Breast epithelium (tissue), 4 donors: Measurements from ENCODE around the gene TTLL1. TPM values are rescaled to one million over a fixed set of nuclear protein-coding genes. Genes with fewer than 3 reads are reported as not detected.

Experiments used
- DNase-seq, 2 donors: peaks; one replicate each; pipeline ENCODE4 v3.0.0-alpha.2; 2019; ENCODE audit warnings: low spot score in 2 of 2
- H3K27ac ChIP-seq, 2 donors: fragments of 200-600 bp; sonication (generic) in 1 of 2; one replicate each; pipeline ENCODE4 v1.5.1; 2016 to 2019; ENCODE audit warnings: mild to moderate bottlenecking in 1 of 2
- H3K27me3 ChIP-seq, 2 donors: fragments of 200-600 bp; sonication (generic) in 1 of 2; one replicate each; pipeline versions ENCODE4 v1.5.1 to v1.6.0; 2017 to 2019; ENCODE audit warnings: control low read depth in 1 of 2, mild to moderate bottlenecking in 1 of 2
- H3K36me3 ChIP-seq: fragments of 200-600 bp; one replicate; pipeline ENCODE4 v1.5.1; 2019
- H3K4me1 ChIP-seq, 2 donors: fragments of 200-600 bp; sonication (generic); one replicate each; pipeline ENCODE4 v1.5.1; 2016 to 2019; ENCODE audit warnings: control low read depth in 1 of 2
- H3K4me3 ChIP-seq, 3 donors: fragments of 200-600 bp; sonication (generic); 1 replicate in 2 of 3; 2 replicates in 1 of 3; pipeline ENCODE4 v1.5.1; 2016 to 2019; ENCODE audit warnings: mild to moderate bottlenecking in 3 of 3, moderate library complexity in 2 of 3
- H3K9me3 ChIP-seq, 2 donors: fragments of 200-600 bp; sonication (generic) in 1 of 2; one replicate each; pipeline ENCODE4 v1.5.1; 2016 to 2019; ENCODE audit warnings: control low read depth in 1 of 2
- CTCF ChIP-seq, 3 donors: fragments of 450-650 bp; IDR thresholded peaks; one replicate each; pipeline ENCODE4 v1.5.1; 2016 to 2017; ENCODE audit warnings: antibody characterized with exemption in 3 of 3, mild to moderate bottlenecking in 3 of 3, moderate library complexity in 3 of 3
- POLR2A ChIP-seq: fragments of 450-650 bp; IDR thresholded peaks from one replicate; pipeline ENCODE4 v1.6.1; 2016; ENCODE audit warnings: antibody characterized with exemption, mild to moderate bottlenecking, moderate library complexity
- POLR2AphosphoS5 ChIP-seq, 3 donors: sonication (generic); formaldehyde crosslinking; IDR thresholded peaks; one replicate each; pipeline ENCODE4 v1.6.1; 2017; ENCODE audit warnings: antibody characterized with exemption in 3 of 3
- intact Hi-C: fragments of 100-400 bp; cut with DNase I; formaldehyde crosslinking; loops from one replicate; pipeline ENCODE4 v1.15.1; 2023; ENCODE audit warnings: low total_unique reads
- total RNA-seq, 3 donors: library from RNA; depleted of rRNA; stranded (reverse); fragments of >200 nt; gene quantifications; one replicate each; pipeline ENCODE4 v1.1.0, GENCODE V29; 2016

TTLL1 gene
- total RNA-seq, 3 donors from 2014 or later = 4.6 to 6.4 (median 5.2) TPM

DNA sequence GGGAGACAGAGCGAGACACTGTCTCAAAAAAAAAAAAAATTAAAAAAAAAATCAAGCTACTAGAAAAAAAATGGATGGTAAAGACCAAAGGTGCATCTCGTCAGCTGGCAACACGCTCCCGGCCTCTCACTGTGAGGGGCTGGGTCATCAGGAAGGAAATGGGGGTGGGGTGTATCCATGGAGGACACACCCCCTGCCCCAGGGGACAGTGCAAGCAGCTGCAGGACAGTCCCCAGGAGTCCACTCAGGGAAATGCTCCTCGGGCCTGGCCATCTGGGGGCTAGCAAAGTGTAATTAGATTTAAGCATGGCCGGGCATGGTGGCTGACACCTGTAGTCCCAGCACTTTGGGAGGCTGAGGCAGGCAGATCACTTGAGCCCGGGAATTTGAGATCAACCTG lies 23.1 kb downstream of the TTLL1 start:
- Histone ChIP-seq H3K4me3 (no peak overlapping the region), H3K4me1 (no peaks in the 10 kb centered on the region), H3K9me3 (no peaks in the 10 kb centered on the region), H3K36me3 (no peaks in the 10 kb centered on the region), H3K27ac (no peak overlapping the region), H3K27me3 (no peaks in the 10 kb centered on the region)
- intact Hi-C loops = loop anchor here (5.0 kb wide), 1 partner anchor 1329 kb away; no protein-coding TSS in a partner anchor
- no peak for TF ChIP-seq CTCF (IDR thresholded peaks at IDR 0.05)
- no peak for TF ChIP-seq POLR2AphosphoS5 (IDR thresholded peaks at IDR 0.05)
- TF ChIP-seq POLR2A = no peak
- DNase-seq = no peak

DNA sequence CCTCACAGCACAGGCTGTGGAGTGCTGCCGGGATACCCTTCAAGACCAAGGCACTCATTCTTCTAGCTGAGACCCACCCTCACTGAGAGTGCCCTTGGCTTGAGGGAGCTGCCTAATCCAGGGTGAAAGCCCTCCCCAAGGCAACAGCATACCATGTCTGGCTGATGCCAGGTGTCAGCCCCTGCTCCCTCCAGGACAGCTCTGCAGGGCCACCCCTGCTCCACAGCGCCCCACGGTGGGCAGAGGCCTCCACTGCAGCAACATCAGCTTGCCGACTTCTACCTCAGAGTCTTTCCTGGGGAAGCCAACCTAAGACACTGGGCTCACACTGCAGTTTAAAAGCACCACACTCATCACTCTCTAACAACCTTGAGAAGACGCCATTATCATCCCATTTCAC lies 29.0 kb downstream of the TTLL1 start:
- intact Hi-C loops = no loop called here
- no peak for TF ChIP-seq POLR2A
- peak in 2 of 3 donors; percentile 25 to 33 for TF ChIP-seq CTCF (IDR thresholded peaks at IDR 0.05)
- TF ChIP-seq POLR2AphosphoS5 (IDR thresholded peaks at IDR 0.05) = no peak
- DNase-seq = no peak
- Histone ChIP-seq H3K27me3 (no peaks in the 10 kb centered on the region), H3K4me1 (no peaks in the 10 kb centered on the region), H3K9me3 (no peaks in the 10 kb centered on the region), H3K27ac (no peak overlapping the region), H3K4me3 (no peak overlapping the region), H3K36me3 (no peaks in the 10 kb centered on the region)

DNA sequence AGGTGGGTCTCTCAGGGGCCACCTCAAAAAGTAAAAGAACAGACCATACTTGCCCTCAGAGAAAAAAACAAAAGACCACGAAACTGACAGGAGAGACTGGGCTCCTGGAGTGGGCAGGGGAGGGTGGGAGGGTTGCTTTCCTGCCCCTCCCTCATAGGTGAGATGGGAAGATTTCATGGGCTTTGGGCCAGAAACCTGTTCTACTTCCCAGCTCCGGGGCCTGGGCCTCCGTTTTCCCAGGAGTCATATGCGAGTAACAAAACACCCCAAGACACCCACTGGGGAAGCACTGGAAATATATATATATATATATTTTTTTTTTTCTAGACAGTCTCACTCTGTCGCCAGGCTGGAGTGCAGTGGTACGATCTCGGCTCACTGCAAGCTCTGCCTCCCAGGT lies 31.6 kb downstream of the TTLL1 start:
- Histone ChIP-seq H3K4me3 (no peak overlapping the region), H3K9me3 (no peaks in the 10 kb centered on the region), H3K36me3 (no peaks in the 10 kb centered on the region), H3K27me3 (no peaks in the 10 kb centered on the region), H3K4me1 (no peaks in the 10 kb centered on the region), H3K27ac (no peak overlapping the region)
- intact Hi-C loops = no loop called here
- no peak for DNase-seq
- TF ChIP-seq POLR2AphosphoS5 (IDR thresholded peaks at IDR 0.05) (no peak), POLR2A (no peak), CTCF (IDR thresholded peaks at IDR 0.05) (no peak)

DNA sequence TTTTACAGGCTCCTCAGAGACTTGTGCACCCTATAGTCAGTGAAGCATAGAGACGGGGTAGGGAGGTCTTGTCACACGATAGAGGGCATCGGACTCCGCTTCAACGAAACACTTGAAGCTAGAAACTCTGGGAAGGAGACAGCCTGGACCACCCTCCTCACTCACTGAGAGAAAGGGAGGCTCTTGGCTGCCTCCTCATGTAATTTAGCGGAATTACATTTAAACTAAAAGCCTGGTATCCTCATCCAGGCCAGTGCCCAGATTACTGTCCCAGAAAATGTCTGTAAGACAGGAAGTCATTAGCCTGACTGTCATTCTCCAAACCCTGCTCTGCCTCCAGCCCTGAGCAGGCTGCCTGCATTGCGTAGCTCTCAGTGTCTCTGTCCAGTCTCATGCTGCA lies 36.0 kb downstream of the TTLL1 start:
- Histone ChIP-seq H3K27me3 (no peaks in the 10 kb centered on the region), H3K4me1 (no peaks in the 10 kb centered on the region), H3K4me3 (no peak overlapping the region), H3K27ac (no peak overlapping the region), H3K36me3 (no peaks in the 10 kb centered on the region), H3K9me3 (no peaks in the 10 kb centered on the region)
- no peak for TF ChIP-seq POLR2A
- TF ChIP-seq POLR2AphosphoS5 (IDR thresholded peaks at IDR 0.05) = no peak
- TF ChIP-seq CTCF (IDR thresholded peaks at IDR 0.05) = no peak
- intact Hi-C loops = no loop called here
- DNase-seq = no peak

- no peak overlapping the region for H3K27ac ChIP-seq
- no peaks in the 10 kb centered on the region for H3K4me1 ChIP-seq
- intact Hi-C loops = no loop called here
- no peaks in the 10 kb centered on the region for H3K9me3 ChIP-seq
- DNase-seq = no peak
- no peak overlapping the region for H3K4me3 ChIP-seq
- no peaks in the 10 kb centered on the region for H3K36me3 ChIP-seq
- TF ChIP-seq POLR2A = no peak
- no peak for TF ChIP-seq CTCF (IDR thresholded peaks at IDR 0.05)
- no peak for TF ChIP-seq POLR2AphosphoS5 (IDR thresholded peaks at IDR 0.05)
- H3K27me3 ChIP-seq = no peaks in the 10 kb centered on the region
These were observed 38.2 kb downstream of the TTLL1 start for GRCh38 chr22:43050995-43051394.
